IMR-90 (cell line): ENCODE data around the gene NELFCD. TPM values are rescaled to one million over a fixed set of nuclear protein-coding genes. Genes with fewer than 3 reads are reported as not detected.

Experiments
- ATAC-seq: fragments of 200-7000 bp; cut with Tn5 transposase; 2 replicates; pipeline ENCODE4 v1.9.1; 2020; ENCODE audit warnings: low read depth, mild to moderate bottlenecking, moderate library complexity
- BruUV-seq: library from RNA; stranded (reverse); fragments of 400-500 nt; replicated peaks from 2 replicates; lab custom pipeline; 2021; lab: Mats Ljungman, UMichigan
- CTCF ChIA-PET: fragments of 300-600 bp; formaldehyde crosslinking; extraction: SDS; loops from one replicate; lab custom pipeline; 2021; ENCODE audit warnings: antibody characterized with exemption; lab: Yijun Ruan, JAX
- POLR2A ChIA-PET: fragments of 300-600 bp; sonication (Branson Sonifier 250); formaldehyde crosslinking; loops from one replicate; lab custom pipeline; 2022; ENCODE audit warnings: antibody characterized with exemption; ENCODE audit not compliant: unreplicated experiment; lab: Charles Lee
- DNase-seq: peaks from one replicate; pipeline ENCODE4 v3.0.0; 2013
- H2AFZ ChIP-seq: replicated peaks from 2 replicates; pipeline ENCODE3; 2013; ENCODE audit warnings: low read length, mild to moderate bottlenecking; ENCODE audit not compliant: poor library complexity
- H2AK5ac ChIP-seq: 2 replicates; pipeline ENCODE4 v1.6.1; 2013; ENCODE audit warnings: low read depth, low read length, inconsistent platforms
- H2AK9ac ChIP-seq: replicated peaks from 2 replicates; pipeline ENCODE3; 2013; ENCODE audit warnings: mild to moderate bottlenecking, low read depth, low read length, moderate library complexity; ENCODE audit not compliant: poor library complexity
- H2BK120ac ChIP-seq: 2 replicates; pipeline ENCODE4 v1.6.1; 2013; ENCODE audit warnings: low read depth, low read length, inconsistent platforms
- H2BK15ac ChIP-seq: 3 replicates; pipeline ENCODE4 v1.6.1; 2013; ENCODE audit warnings: low read depth, low read length, inconsistent platforms
- H2BK20ac ChIP-seq: 2 replicates; pipeline ENCODE4 v1.6.1; 2013; ENCODE audit warnings: low read depth, mild to moderate bottlenecking, inconsistent platforms, low read length, moderate library complexity
- H2BK5ac ChIP-seq: 2 replicates; pipeline ENCODE4 v1.6.1; 2013; ENCODE audit warnings: mild to moderate bottlenecking, low read depth, low read length, inconsistent platforms; ENCODE audit not compliant: poor library complexity, severe bottlenecking
- H3K14ac ChIP-seq: replicated peaks from 2 replicates; pipeline ENCODE4 v1.6.1; 2013; ENCODE audit warnings: low read depth, low read length, inconsistent platforms
- H3K18ac ChIP-seq: 2 replicates; pipeline ENCODE4 v1.6.1; 2013; ENCODE audit warnings: low read depth, low read length, control low read depth
- H3K23ac ChIP-seq: 2 replicates; pipeline ENCODE4 v1.6.1; 2013; ENCODE audit warnings: low read depth, low read length, inconsistent platforms
- H3K27ac ChIP-seq: 2 replicates; pipeline ENCODE4 v1.5.1; 2013; ENCODE audit warnings: mild to moderate bottlenecking, control low read depth, low read length; ENCODE audit not compliant: insufficient read depth
- H3K27me3 ChIP-seq: 2 replicates; pipeline ENCODE4 v1.6.1; 2013; ENCODE audit warnings: low read length; ENCODE audit not compliant: control insufficient read depth, insufficient read depth
- H3K36me3 ChIP-seq: 2 replicates; pipeline ENCODE4 v1.6.1; 2013; ENCODE audit warnings: low read length, mixed read lengths; ENCODE audit not compliant: control insufficient read depth, insufficient read depth
- H3K4ac ChIP-seq: 2 replicates; pipeline ENCODE4 v1.6.1; 2013; ENCODE audit warnings: low read depth, low read length, inconsistent platforms
- H3K4me1 ChIP-seq: 2 replicates; pipeline ENCODE4 v1.6.1; 2013; ENCODE audit warnings: low read length, mixed read lengths; ENCODE audit not compliant: control insufficient read depth, insufficient read depth
- H3K4me2 ChIP-seq: 2 replicates; pipeline ENCODE4 v1.6.1; 2013; ENCODE audit warnings: low read depth, mild to moderate bottlenecking, control low read depth, low read length, moderate library complexity
- H3K4me3 ChIP-seq: 2 replicates; pipeline ENCODE4 v1.5.1; 2013; ENCODE audit warnings: low read depth, mild to moderate bottlenecking, control low read depth, low read length, moderate library complexity; ENCODE audit not compliant: insufficient read depth
- H3K56ac ChIP-seq: 2 replicates; pipeline ENCODE4 v1.6.1; 2013; ENCODE audit warnings: low read length, inconsistent platforms; ENCODE audit not compliant: insufficient read depth; ENCODE audit errors: extremely low read depth
- H3K79me1 ChIP-seq, 2 experiments: 2 replicates each; pipeline ENCODE4 v1.6.1; 2013; ENCODE audit warnings: low read length in 2 of 2, inconsistent platforms in 1 of 2, low read depth in 1 of 2
- H3K9ac ChIP-seq: 2 replicates; pipeline ENCODE4 v1.6.1; 2013; ENCODE audit warnings: low read depth, low read length, control low read depth
- H3K9me1 ChIP-seq: 2 replicates; pipeline ENCODE4 v1.6.1; 2013; ENCODE audit warnings: low read length, inconsistent platforms; ENCODE audit not compliant: insufficient read depth
- H3K9me3 ChIP-seq: 2 replicates; pipeline ENCODE4 v1.6.1; 2013; ENCODE audit warnings: low read length; ENCODE audit not compliant: control insufficient read depth, insufficient read depth
- H4K20me1 ChIP-seq: 2 replicates; pipeline ENCODE4 v1.6.1; 2013; ENCODE audit warnings: low read length, inconsistent platforms; ENCODE audit not compliant: insufficient read depth
- H4K5ac ChIP-seq: 2 replicates; pipeline ENCODE4 v1.6.1; 2013; ENCODE audit warnings: mild to moderate bottlenecking, low read depth, low read length, control low read depth
- H4K8ac ChIP-seq, 2 experiments: 2 replicates each; pipeline ENCODE4 v1.6.1; 2013; ENCODE audit warnings: low read depth in 2 of 2, low read length in 2 of 2, control low read depth in 1 of 2, inconsistent platforms in 1 of 2
- H4K91ac ChIP-seq: 2 replicates; pipeline ENCODE4 v1.6.1; 2013; ENCODE audit warnings: low read depth, low read length, inconsistent platforms; ENCODE audit not compliant: insufficient read depth
- BHLHE40 ChIP-seq: fragments of 150-350 bp; IDR thresholded peaks from 2 replicates; pipeline ENCODE4 v1.6.1; 2016; ENCODE audit warnings: mild to moderate bottlenecking, low read depth, low read length
- CEBPB ChIP-seq: IDR thresholded peaks from 2 replicates; pipeline ENCODE4 v1.6.1; 2012; ENCODE audit warnings: low read depth, low read length, improper control_type of control experiment
- ELK1 ChIP-seq: fragments of 150-350 bp; IDR thresholded peaks from 2 replicates; pipeline ENCODE4 v1.6.1; 2016; ENCODE audit warnings: low read depth, mild to moderate bottlenecking, low read length, moderate library complexity, borderline replicate concordance
- FOS ChIP-seq: fragments of 150-350 bp; IDR thresholded peaks from 2 replicates; pipeline ENCODE4 v1.6.1; 2016; ENCODE audit warnings: low read depth, low read length
- MAZ ChIP-seq: IDR thresholded peaks from 2 replicates; pipeline ENCODE4 v1.6.1; 2012; ENCODE audit warnings: low read depth, mild to moderate bottlenecking, low read length, improper control_type of control experiment, moderate library complexity, borderline replicate concordance
- NFE2L2 ChIP-seq: fragments of 150-350 bp; IDR thresholded peaks from 2 replicates; pipeline ENCODE4 v1.6.1; 2016; ENCODE audit warnings: low read depth, mild to moderate bottlenecking, low read length
- POLR2A ChIP-seq: IDR thresholded peaks from 2 replicates; pipeline ENCODE4 v1.6.1; 2012; ENCODE audit warnings: mild to moderate bottlenecking, low read depth, low read length
- RAD21 ChIP-seq: IDR thresholded peaks from 2 replicates; pipeline ENCODE4 v1.6.1; 2012; ENCODE audit warnings: low read length, improper control_type of control experiment
- SMC3 ChIP-seq: fragments of 150-350 bp; IDR thresholded peaks from 2 replicates; pipeline ENCODE4 v1.6.1; 2016; ENCODE audit warnings: low read depth, mild to moderate bottlenecking, antibody characterized with exemption, low read length, moderate library complexity
- WGBS, 2 experiments: methylation state at CpG; one replicate each; pipeline versions ENCODE4 v1.1.5 to v1.1.7; 2013; ENCODE audit warnings: missing lambda C conversion rate in 2 of 2; ENCODE audit not compliant: insufficient read length in 1 of 2; ENCODE audit errors: extremely low coverage in 2 of 2; 5-methylcytosine and 5-hydroxymethylcytosine counted together
- dilution Hi-C: fragments of 300-500 bp; cut with HindIII; formaldehyde crosslinking; loops from one replicate; pipeline ENCODE4 v1.14.3; 2018; ENCODE audit warnings: low sequenced_read_pairs; ENCODE audit not compliant: unreplicated experiment
- in situ Hi-C: fragments of 300-500 bp; cut with MboI; formaldehyde crosslinking; loops from 3 replicates; pipeline ENCODE4 v1.14.3; 2019; ENCODE audit warnings: low sequenced_read_pairs, inconsistent platforms, mixed read lengths
- intact Hi-C: fragments of 100-400 bp; cut with micrococcal nuclease; formaldehyde crosslinking; loops from 2 replicates; pipeline ENCODE4 v1.10.0; 2022
- polyA plus RNA-seq, 3 experiments: library from polyadenylated mRNA; depleted of rRNA; stranded (reverse); fragments of >200 nt; gene quantifications; 2 replicates each; pipeline ENCODE4 v1.2.3, GENCODE V29; 2012; ENCODE audit warnings: low replicate concordance in 1 of 3
- total RNA-seq: library from RNA; depleted of rRNA; stranded (reverse); fragments of >200 nt; gene quantifications from 2 replicates; pipeline ENCODE4 v1.2.3, GENCODE V29; 2012

The NELFCD gene
- total and polyA plus RNA-seq, 2 of the 4 experiments (the other 2 are of a cell fraction): 88.9 to 94.1 TPM

DNA sequence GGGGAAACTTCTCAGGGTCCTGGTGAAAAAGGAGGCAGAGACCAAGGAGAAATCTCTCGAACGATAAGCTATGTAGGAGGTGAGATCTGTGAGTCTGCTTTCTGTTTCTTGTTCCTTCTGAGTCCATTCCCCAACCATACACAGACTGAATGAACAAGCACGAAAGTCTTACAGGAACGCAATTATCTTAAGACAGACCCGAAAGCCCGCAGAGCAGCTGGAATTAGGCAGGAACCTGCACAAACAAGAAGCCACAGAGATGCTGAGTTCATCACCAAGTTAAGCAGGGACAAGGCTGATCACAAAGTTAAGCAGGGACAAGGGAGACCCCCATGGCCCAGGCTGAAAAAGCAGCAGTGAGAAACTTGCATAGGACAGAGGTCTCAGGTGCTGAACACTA lies 21.4 kb upstream of the NELFCD start:
- no peaks in the 10 kb centered on the region for H3K9me3 ChIP-seq
- no peak overlapping the region for H2BK5ac ChIP-seq
- H3K14ac ChIP-seq: no peak overlapping the region
- H4K5ac ChIP-seq: no peak overlapping the region
- in situ Hi-C loops (no loop called here), intact Hi-C loops (no loop called here), dilution Hi-C loops (no loop called here)
- H3K27ac ChIP-seq: no peak overlapping the region
- H3K56ac ChIP-seq: no peak overlapping the region
- no peak overlapping the region for H2BK15ac ChIP-seq
- H3K79me1 ChIP-seq: no peaks in the 10 kb centered on the region
- ATAC-seq: no peak
- H3K4me1 ChIP-seq: no peaks in the 10 kb centered on the region
- H2BK120ac ChIP-seq: no peak overlapping the region
- no peak overlapping the region for H4K8ac ChIP-seq
- no peak overlapping the region for H3K18ac ChIP-seq
- ChIA-PET CTCF (no interaction called here), POLR2A (no interaction called here)
- no peak overlapping the region for H3K23ac ChIP-seq
- WGBS, 2 experiments: no CpG with 5 or more reads among the region's 6 CpGs
- TF ChIP-seq CEBPB: no peak
- TF ChIP-seq MAZ: no peak
- TF ChIP-seq POLR2A: no peak
- no peak for TF ChIP-seq SMC3
- no peak for TF ChIP-seq RAD21
- no peak for TF ChIP-seq FOS
- TF ChIP-seq ELK1: no peak
- TF ChIP-seq BHLHE40: no peak
- TF ChIP-seq NFE2L2: no peak
- H3K36me3 ChIP-seq: no peaks in the 10 kb centered on the region
- H2AFZ ChIP-seq: no peak overlapping the region
- peak overlapping the region; percentile 23 for H2AK9ac ChIP-seq
- peaks cover 7% of the 10 kb centered on the region for H3K27me3 ChIP-seq
- no peak overlapping the region for H2AK5ac ChIP-seq
- no peak overlapping the region for H3K4me2 ChIP-seq
- no peak overlapping the region for H3K4me3 ChIP-seq
- DNase-seq: no peak
- no peak overlapping the region for H2BK20ac ChIP-seq
- no peaks in the 10 kb centered on the region for H4K20me1 ChIP-seq
- no peak overlapping the region for H3K9ac ChIP-seq
- no peaks in the 10 kb centered on the region for H3K9me1 ChIP-seq
- H4K91ac ChIP-seq: no peak overlapping the region
- no TSS peak for BruUV-seq
- no peak overlapping the region for H3K4ac ChIP-seq
